HK-2 (cell line): ENCODE measurements around the gene TSPEAR.
"Not testable (repeated sequence)": the region's sequence is repeated elsewhere in the genome, so short reads cannot be mapped to it uniquely, and the experiment has no call there.

Source experiments
- DNase-seq: peaks from one replicate; pipeline ENCODE4 v3.0.0-alpha.2; 2018; ENCODE audit not compliant: unreplicated experiment

Gene TSPEAR

DNA sequence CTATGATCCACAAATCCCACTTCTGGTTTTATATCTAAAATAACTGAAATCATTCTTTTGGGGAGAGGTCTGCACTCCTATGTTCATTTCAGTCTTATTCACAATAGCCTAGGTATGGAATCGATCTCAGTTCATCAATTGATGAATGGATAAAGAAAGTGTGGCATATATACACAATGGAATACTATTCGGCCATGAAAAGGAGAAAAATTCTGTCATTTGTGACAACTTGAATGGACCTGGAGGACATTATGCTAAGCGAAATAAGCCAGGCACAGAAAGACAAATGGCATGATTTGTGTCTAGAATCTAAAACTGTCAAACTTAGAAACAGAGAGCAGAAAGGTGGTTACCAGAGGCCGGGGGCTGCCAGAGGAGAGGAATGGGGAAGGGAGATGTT, 104.9 kb downstream of the TSPEAR start:
- DNase-seq = no peak

DNA sequence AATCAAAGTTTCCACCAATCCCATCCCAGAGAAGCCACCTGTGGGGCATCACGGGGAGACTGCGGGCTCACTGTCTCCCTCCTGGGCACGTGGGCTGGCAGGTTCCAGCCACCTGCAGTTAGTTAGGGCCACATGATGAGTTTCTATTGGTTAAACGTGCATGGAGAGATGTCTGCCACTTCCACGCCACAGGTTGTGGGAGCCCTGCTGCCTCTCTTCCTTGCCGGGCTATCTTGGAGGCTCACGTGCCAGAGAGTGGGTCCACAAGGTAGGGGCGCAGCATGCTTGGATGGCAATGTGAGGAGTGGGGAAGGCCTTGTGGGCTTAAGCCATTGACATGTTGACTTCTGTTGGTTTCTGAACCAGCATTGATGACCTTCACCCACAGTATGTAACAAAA, 107.5 kb downstream of the TSPEAR start:
- DNase-seq = no peak

DNA sequence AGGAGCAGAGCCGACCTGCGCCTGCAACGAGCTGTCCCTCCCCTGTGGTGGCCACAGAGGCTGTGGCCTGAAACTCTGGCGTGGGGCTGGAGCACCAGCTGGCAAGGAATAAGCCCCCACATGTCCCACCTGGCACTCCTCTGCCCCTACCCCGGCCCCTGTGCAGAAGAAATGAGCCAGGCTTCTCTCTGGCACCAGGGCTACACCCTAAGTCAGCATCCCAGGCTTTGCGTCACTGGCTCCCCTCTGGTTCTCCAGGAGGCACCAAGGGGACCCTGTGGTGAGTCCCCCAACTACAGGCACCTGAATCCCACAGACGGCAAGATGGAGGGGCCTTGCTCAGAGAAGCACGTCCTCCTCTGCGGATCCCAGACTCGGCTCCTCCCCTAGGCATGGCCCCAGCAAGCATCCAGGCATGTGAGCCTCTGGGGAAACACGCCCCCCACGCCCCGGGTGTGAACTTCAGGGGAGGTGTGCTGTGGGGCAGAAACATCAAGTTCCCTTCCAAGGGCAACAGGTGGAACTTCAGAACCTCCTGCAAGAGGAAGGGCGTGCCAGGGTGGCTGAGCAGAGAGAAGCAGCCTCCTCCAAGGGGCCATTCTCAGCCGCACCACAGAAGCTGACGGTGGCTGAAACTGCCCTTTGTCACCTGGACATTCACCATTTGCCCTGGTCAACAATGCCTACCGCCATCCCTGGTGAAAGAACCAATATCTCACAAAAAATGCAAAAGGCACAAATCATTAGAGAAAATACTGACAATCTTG, 108.1 kb downstream of the TSPEAR start:
- no peak for DNase-seq

DNA sequence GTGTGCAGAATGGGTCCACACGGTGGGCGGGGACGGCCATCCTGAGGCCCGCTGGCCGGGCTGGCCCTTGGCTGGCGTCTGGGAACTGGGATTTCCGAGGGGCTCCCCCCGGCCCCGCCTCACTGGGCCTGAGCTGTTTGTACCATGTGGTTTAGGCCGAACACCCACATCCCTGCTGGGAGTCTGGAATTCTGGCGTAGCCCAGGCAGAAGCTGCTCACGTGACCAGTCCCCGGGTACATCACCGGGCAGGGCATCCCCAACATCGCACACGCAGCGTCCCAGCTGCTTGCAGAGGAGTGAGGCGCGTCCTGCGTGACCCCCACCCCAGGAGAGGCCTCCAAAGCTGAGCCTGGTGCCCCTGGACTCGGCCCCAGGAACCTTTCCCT, 108.9 kb downstream of the TSPEAR start:
- DNase-seq = no peak

DNA sequence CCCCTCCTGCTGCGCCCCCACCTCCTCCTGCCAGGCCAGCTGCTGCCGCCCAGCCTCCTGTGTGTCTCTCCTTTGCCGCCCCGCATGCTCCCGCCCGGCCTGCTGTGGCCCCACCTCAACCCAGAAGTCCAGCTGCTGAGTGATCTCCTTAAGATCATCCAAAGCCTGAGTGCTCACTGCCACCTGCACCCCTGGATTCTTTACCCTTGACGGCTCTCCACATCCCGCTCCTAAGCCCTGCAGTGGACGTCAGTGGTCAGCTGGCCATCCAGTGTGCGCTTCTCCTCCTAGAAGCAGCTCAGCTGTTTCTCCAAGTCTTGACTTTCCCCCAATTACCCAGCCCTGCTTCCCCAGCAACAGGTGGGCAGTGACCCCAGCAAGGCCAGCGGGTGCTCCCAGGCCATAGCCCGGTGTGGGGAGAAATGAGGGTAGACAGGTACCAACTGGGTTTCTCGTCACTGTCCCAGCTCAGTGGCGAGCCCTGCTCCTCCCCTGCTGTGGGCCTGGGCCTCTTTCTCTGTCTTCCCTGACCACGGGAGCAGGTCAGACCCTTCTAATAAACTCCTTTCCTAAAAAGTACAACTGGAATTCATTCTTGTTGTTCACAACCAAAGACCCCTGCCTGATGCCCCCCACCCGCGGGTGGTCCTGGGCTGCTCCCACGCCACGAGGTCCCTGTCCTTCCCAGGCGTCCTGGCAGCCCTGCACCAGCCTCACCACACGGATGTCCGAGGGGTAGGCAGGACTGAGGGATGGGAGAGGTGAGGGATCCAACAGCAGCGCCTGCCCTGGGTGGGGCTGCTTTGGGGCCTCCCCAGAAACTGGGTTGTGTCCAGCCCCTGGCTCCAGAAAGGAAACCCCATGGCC, 109.5 kb downstream of the TSPEAR start:
- no peak for DNase-seq

DNA sequence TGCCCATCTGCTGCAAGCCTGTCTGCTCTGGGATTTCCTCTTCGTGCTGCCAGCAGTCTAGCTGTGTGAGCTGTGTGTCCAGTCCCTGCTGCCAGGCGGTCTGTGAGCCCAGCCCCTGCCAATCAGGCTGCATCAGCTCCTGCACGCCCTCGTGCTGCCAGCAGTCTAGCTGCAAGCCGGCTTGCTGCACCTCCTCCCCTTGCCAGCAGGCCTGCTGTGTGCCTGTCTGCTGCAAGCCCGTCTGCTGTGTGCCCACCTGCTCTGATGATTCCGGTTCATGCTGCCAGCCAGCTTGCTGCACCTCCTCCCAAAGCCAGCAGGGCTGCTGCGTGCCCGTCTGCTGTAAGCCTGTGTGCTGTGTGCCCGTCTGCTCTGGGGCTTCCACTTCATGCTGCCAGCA, 110.3 kb downstream of the TSPEAR start:
- DNase-seq = not testable (repeated sequence)

DNA sequence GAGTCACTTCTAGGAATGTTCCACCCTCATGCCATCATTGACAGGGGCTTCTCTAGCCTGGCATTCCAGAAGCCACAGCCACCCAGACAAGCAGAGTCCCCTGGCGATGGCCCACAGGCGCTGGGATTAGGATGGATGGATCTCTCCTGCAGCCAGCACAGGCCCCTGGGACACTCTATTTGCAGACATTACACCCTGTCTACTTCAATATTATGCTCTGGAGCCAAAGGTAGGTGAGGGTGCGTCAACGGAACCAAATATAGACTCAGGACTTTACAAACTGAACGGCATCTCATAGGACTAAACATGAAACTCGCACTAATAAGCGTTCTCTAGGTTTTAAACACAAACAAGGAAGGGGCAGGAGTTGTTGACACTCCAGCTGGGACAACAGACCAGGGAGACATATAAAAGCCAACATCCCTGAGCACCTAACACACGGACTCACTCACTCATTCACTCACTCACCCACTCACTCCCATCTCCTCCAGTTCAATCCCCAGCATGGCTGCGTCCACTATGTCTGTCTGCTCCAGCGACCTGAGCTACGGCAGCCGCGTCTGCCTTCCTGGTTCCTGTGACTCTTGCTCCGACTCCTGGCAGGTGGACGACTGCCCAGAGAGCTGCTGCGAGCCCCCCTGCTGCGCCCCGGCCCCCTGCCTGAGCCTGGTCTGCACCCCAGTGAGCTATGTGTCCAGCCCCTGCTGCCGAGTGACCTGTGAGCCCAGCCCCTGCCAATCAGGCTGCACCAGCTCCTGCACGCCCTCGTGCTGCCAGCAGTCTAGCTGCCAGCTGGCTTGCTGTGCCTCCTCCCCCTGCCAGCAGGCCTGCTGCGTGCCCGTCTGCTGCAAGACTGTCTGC, 111.0 kb downstream of the TSPEAR start, which contains the start of gene KRTAP10-7:
TSS of gene KRTAP10-7 (plus strand) at position 480 of the 861 bp plus-strand sequence. CDS start at position 505, 25 bp downstream.
- not testable (repeated sequence) for DNase-seq

DNA sequence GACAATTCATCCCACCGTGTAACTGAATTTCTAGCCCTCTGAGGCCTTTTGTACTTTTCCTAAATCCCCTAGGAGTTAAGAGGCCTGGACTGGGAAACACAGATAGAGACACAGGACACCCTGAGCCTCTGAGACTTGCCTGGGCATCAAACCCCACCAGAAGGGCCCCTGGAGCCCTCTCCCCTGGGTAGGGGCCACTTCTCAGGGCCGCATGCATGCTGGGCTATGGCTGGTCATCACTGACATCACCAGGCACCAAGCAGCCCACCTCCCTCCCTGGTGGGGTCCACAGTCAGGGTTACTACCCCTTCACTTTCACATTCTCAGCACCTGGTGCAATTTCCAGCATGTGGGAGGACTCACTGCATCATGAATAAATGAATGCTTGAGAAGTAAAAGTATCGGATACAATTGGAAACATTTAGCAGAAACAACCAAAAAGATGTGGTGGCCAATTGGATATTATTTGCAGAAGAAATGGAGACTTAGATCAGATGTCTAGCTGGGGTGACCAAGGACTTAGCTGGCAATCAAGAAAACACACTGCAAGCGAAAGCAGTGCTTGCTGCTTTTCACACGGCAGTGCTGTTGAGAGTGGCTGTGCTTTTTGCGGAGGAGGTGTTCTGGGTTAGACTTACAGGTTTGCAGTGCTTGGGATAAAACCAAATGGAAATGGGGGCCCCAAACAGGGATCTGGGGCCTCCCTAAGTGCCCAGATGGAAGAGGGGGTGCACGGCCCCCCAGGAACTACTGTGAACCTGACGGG, 111.9 kb downstream of the TSPEAR start:
- no peak for DNase-seq

DNA sequence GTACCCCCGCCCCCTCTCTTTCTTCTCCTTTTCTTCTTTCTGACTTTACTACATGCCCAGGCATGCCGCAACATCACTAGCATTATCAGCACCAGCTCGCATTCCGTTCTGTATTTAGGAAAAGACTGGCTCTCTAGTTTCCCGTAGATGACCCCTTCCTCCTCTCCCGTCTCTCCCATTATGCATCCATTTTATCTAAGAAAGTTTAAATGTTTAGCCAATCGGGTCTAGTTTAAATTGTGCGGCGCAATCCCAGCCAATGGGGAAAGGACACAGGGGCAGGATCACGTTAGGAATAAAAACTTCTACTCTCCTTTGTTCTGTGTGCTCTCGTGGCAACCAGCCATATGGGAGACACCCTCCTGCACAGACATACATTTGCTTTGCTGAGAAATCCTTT, 113.3 kb downstream of the TSPEAR start:
- DNase-seq = no peak

DNA sequence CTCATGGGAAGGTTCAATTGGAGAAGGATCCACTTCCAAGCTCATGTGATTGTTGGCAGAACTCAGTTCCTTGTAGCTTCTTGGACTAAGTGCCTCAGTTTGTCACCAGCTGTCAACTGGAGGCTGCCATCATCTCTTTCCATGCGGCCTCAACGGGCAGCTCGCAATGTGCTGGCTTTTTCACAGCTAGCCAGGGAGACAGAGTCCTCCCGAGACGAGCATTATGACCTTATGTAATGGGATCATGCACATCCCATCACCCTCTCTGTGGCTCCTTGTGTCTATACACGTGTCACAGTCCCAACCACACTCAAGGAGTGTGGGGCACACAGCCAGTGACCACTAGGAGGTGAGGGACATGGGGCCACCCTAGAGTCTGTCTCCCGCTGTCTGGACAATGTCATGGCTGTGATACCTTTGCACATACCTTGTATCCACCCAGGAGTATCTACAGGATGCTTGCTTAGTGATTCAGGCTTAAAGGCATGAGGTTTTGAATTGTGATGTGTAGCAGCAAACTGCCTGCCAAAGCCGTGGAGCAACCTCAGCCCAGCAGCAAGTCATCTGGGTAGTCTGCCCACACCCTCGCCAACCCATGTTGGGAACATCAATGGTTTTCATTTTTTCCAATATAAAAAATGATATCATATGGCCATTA, 115.2 kb downstream of the TSPEAR start:
- DNase-seq = peak; percentile 30

DNA sequence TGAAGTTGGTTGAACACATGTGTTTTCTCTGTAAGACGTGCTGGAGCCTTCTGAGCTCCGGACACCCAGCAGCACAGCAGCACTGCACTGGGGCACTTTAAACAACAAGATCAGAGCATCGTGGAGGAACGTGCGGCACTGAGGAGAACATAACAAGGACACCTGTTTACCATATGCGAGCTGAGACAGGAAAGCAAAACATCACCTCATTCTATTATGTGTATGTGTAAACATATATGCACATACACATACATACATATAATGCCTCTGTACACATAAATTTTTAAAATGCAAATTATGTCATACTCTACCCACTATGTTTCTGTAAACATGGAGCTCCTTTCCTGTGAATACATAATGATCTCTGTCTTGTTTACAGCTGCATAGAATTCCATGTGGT, 115.8 kb downstream of the TSPEAR start:
- no peak for DNase-seq

DNA sequence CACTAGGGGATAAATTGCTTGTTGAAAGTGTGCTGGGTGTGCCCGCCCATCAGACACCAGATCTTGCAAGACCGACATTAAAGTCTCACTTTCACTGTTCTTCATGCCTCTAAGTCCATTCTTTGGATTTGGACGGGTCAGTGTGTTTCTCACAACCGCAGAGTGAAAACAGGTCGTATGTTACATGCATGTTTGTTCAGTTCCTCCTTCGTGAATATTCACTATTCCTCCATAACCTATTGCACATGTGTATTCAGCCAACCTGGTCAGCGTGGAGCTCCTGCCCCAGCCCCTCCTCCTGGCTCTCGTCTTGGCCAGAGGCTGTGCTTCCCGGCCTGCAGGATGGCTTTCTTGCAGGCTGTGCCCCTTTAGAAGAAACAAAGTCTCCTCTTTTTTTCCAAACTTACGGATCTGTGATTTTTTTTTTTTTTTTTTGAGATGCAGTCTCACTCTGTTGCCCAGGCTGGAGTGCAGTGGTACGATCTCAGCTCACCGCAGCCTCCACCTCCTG, 116.9 kb downstream of the TSPEAR start:
- DNase-seq = no peak

DNA sequence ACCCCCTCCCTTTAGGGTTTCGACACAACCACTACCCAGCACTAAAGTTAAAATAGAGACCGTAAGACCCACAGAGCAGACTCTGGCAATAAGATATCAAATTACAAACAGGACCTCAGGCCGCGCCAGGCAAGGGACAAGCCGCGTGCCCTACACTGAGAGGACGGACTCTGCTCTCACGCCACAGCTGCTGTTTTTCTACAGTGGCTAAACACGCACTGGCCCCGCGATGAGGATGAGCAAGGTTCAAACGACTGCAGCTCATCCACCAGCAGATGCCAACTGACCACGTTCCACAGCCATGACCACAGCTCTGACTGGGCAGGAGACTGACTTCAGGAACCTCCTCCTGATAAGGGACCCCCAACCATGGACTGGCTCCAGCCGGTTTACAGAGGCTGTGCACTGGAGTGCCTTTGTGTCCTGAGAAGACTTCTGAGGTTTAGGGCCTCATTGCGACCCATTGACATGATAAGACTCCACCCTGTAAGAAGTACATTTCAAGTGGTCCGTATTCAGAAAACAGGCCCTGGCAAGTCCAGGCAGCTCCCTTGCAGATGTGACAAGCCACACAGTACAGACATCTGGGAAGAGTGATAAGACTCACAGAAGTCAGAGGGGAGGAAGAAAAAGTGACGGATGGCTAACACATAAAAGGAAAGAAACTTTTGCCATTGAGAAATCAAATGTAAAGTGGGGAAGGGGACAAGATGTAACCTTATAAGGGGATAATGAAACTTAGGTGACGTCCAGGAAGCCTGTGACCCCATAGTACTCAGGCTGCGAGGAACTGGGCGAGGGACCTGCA, 117.6 kb downstream of the TSPEAR start:
- no peak for DNase-seq

DNA sequence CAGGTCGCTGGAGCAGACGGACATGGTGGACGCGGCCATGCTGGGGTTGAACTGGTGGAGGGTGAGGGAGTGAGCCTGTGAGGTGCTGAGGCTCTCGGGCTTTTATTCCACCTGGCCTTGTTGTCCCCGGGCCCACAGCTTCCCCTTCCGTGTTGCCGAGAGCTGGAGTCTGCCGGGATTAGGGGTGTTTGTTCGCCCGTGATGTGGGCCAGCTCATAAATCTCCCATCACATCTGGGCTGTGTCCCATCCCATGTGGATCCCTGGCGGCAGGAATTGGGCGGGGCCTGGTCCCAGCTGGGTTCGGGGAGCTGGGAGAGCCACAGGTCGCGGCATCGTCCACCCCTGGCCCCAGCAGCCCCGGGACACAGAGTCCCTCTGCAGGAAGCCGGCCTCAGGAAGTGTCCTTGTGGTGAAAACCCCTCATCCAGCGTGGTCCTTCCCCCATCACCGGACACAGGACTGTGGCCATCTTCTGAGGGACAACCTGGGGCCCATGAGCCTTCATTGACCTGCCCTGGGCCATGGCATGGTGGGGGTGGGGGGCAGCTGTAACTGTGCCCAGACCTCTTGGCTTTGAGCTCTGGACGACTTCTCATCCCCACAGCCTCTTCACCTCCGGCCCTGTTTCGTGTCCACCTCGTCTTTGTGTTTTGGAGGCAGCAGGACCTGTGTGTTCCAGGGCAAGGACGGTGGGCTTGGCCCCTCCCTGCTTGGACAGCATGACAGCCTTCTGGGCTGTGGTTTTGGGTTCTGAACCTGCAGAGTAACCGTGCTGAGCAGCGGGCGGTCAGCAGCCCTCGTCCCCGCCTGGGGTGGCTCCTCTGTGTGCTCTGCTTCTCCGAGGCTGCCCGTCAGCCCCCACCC, 118.7 kb downstream of the TSPEAR start, which contains the start of gene KRTAP10-6:
TSS of gene KRTAP10-6 (minus strand) at position 60 of the 866 bp plus-strand sequence. CDS start at position 39, 21 bp downstream.
- no peak for DNase-seq

DNA sequence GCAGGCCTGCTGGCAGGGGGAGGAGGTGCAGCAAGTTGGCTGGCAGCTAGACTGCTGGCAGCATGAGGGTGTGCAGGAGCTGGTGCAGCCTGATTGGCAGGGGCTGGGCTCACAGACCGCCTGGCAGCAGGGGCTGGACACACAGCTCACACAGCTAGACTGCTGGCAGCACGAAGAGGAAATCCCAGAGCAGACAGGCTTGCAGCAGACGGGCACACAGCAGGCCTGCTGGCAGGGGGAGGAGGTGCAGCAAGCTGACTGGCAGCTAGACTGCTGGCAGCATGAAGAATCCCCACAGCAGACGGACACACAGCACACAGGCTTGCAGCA, 119.6 kb downstream of the TSPEAR start:
- not testable (repeated sequence) for DNase-seq

DNA sequence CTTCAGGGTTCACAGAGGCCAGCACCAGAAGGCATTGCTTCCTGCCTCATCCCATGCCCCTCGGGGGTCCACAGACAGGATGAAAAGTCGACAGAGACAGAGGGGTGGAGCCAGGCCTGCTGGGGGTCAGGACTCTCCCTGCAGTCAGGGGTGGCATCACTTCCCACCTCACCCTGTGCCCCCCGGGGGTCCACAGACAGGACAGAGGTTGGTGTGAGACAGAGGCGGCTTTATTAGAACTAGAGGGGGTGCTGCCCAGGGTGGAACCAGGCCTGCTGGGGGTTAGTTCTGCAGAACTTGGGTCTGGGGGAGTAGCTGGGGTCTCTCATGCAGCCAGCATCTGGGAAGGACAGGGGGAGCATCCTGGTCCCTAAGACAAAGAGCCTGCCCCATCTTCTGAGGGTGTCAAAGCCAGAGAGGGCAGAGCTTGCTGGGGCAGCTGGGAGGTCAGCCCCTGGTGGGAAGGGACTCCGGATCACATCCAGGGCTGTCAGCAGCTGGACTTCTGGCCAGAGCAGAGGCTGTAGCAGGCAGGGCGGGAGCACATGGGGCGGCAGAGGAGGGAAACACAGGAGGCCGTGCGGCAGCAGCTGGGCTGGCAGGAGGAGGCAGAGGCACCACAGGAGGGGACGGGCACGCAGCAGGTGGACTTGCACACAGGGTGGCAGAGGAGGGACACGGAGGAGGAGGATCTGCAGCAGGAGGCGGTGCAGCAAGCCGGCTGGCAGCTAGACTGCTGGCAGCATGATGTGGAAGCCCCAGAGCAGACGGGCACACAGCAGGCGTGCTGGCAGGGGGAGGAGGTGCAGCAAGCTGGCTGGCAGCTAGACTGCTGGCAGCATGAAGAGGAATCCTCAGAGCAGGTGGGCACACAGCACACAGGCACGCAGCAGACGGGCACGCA, 120.2 kb downstream of the TSPEAR start:
- not testable (repeated sequence) for DNase-seq

DNA sequence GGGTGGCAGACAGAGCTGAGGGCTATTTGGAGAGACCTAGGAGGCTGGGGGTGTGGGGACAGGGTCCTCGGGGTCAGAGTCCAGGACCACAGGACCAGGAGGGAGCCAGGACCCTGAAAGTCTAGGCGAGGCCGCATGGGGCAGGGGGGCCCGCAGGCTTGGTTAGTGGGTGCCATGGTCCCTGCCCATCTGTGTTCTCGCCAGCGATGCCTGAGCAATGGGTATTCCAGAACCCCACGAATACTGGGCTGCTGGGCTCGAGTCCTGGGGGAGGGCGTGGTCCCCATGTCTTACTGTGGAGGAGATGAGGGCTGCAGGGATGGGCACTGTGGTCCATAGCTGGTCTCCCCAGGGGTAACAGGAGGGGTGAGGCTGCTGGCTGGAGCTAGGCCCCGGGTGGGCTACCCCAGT, 121.1 kb downstream of the TSPEAR start:
- DNase-seq = no peak
